Thyroid gland (tissue), 4 donors: ENCODE results near the gene KDM1A.

ENCODE experiments used
- POLR2A ChIP-seq, 2 donors: fragments of 450-650 bp; IDR thresholded peaks; one replicate each; pipeline ENCODE4 v1.6.1; 2017; ENCODE audit warnings: antibody characterized with exemption in 2 of 2, mild to moderate bottlenecking in 2 of 2, moderate library complexity in 1 of 2
- TF ChIP-seq, protein P1 (sequence below), 6 experiments: fragments of 200-600 bp in 3 of 6; fragments of 450-650 bp in 3 of 6; sonication (generic) in 3 of 6; IDR thresholded peaks; one replicate each; pipeline ENCODE4 v1.5.1; 2016 to 2019; ENCODE audit warnings: antibody characterized with exemption in 6 of 6, mild to moderate bottlenecking in 2 of 6, inconsistent platforms in 1 of 6, moderate library complexity in 1 of 6

DNA sequence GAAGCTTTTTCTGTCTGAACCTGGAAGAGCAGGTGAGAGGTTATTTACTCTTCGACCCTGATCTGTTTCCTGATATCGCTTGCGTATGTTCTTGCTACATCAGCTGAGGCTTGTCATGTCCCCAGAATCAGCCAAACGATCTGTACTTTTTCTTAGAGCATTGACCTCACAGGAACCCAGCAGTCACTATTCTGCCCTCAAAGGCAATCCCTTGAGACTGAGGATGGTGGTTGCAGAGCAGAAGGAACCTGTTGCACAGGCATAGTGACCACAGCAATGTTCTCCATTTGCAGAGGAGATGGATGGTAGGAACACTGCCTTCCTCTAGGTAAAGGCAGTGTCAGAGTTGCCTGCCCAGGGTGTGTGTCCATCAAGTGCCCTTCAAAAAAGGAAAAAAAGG, 35.3 kb upstream of the KDM1A start:
- TF ChIP-seq, protein P1, sequence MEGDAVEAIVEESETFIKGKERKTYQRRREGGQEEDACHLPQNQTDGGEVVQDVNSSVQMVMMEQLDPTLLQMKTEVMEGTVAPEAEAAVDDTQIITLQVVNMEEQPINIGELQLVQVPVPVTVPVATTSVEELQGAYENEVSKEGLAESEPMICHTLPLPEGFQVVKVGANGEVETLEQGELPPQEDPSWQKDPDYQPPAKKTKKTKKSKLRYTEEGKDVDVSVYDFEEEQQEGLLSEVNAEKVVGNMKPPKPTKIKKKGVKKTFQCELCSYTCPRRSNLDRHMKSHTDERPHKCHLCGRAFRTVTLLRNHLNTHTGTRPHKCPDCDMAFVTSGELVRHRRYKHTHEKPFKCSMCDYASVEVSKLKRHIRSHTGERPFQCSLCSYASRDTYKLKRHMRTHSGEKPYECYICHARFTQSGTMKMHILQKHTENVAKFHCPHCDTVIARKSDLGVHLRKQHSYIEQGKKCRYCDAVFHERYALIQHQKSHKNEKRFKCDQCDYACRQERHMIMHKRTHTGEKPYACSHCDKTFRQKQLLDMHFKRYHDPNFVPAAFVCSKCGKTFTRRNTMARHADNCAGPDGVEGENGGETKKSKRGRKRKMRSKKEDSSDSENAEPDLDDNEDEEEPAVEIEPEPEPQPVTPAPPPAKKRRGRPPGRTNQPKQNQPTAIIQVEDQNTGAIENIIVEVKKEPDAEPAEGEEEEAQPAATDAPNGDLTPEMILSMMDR (IDR thresholded peaks at IDR 0.05), result no peak
- TF ChIP-seq POLR2A (IDR thresholded peaks at IDR 0.05), result no peak
